Psoas muscle (tissue), 8 donors: ENCODE measurements around the gene FOXP1. TPM values are rescaled to one million over a fixed set of nuclear protein-coding genes. Genes with fewer than 3 reads are reported as not detected.
A peak's percentile ranks its signal among the peaks of the same experiment; 100 is the strongest.

Experiments
- ATAC-seq, 4 donors: fragments of 200-7000 bp; cut with Tn5 transposase; one replicate each; pipeline ENCODE4 v1.9.1; 2020; ENCODE audit warnings: moderate library complexity in 3 of 4, mild to moderate bottlenecking in 2 of 4
- DNase-seq, 2 donors: peaks; one replicate each; pipeline ENCODE4 v3.0.0-alpha.2; 2020
- H3K27ac ChIP-seq: fragments of 200-600 bp; one replicate; pipeline ENCODE4 v1.8.0; 2022
- H3K27me3 ChIP-seq, 3 donors: fragments of 200-600 bp in 1 of 3; one replicate each; pipeline versions ENCODE4 v1.6.1 to v1.8.0; 2013 to 2022; ENCODE audit warnings: low read length in 2 of 3, mild to moderate bottlenecking in 2 of 3, moderate library complexity in 1 of 3; ENCODE audit not compliant: insufficient read depth in 3 of 3
- H3K36me3 ChIP-seq, 2 donors: fragments of 200-600 bp in 1 of 2; one replicate each; pipeline versions ENCODE4 v1.6.1 to v1.8.0; 2013 to 2022; ENCODE audit warnings: low read depth in 1 of 2, mild to moderate bottlenecking in 1 of 2, moderate library complexity in 1 of 2; ENCODE audit not compliant: insufficient read depth in 1 of 2
- H3K4me1 ChIP-seq: fragments of 200-600 bp; one replicate; pipeline ENCODE4 v1.8.0; 2022
- H3K4me3 ChIP-seq: fragments of 200-600 bp; one replicate; pipeline ENCODE4 v1.8.0; 2022; ENCODE audit warnings: mild to moderate bottlenecking
- H3K9me3 ChIP-seq: fragments of 200-600 bp; one replicate; pipeline ENCODE4 v1.8.0; 2022
- CTCF ChIP-seq: fragments of 200-600 bp; IDR thresholded peaks from one replicate; pipeline ENCODE4 v1.8.0; 2022; ENCODE audit warnings: antibody characterized with exemption
- WGBS, 3 donors: extraction: QIAGEN DNeasy Blood & Tissue Kit; methylation state at CpG; one replicate each; pipeline versions ENCODE4 v1.1.6 to v1.1.7; 2013; 5-methylcytosine and 5-hydroxymethylcytosine counted together
- intact Hi-C, 2 donors: fragments of 100-400 bp; cut with DNase I; formaldehyde crosslinking; loops; one replicate each; pipeline versions ENCODE4 v1.11.0 to v1.14.2; 2022
- polyA plus RNA-seq, 3 donors: library from polyadenylated mRNA; stranded (reverse); fragments of 200-250 nt; gene quantifications; one replicate each; pipeline ENCODE4 v1.2.3, GENCODE V29; 2013
- total RNA-seq, 4 donors: library from RNA; stranded (reverse); fragmentation: NEBNext Ultra II Directional in 2 of 4; extraction: Animal tissue kit (Norgen Biotek cat#: 25700) in 2 of 4; gene quantifications; one replicate each; pipeline versions ENCODE4 v1.2.1 to v1.2.4, GENCODE V29; 2021 to 2023
- donor health status: healthy with polysubstance abuse.
- donor health status: DM: no; HTN: no; CAD: no; lungs with moderate emphysema.
- donor health status: Bipolar disorder and iron deficiency.
- donor health status: healthy.
- donor health status: DM: yes; HTN: yes; CAD: no.
- donor health status: DM: no; HTN: no; CAD: no.
- donor health status: DM: no; HTN: no; CAD: no.
- donor health status: DM: yes; HTN: yes; CAD: no.

FOXP1 gene
- total and polyA plus RNA-seq, 7 donors, result 2.6 to 26.4 (median 15.4) TPM

GRCh38 chr3:71398157-71398836, 185.2 kb downstream of the FOXP1 start:
- H3K9me3 ChIP-seq, result no peaks in the 10 kb centered on the region
- H3K27ac ChIP-seq, result no peak overlapping the region
- no peak for ATAC-seq
- no peak for TF ChIP-seq CTCF
- no peaks in the 10 kb centered on the region for H3K36me3 ChIP-seq
- WGBS, 3 donors, result 66 to 72% (median 68%) methylated on average over 4 of the region's 4 CpGs
- DNase-seq, result no peak
- intact Hi-C loops, result loop anchor here in 1 of 2 donors (10.0 kb wide), 2 partner anchors 333 to 393 kb away; no protein-coding TSS in a partner anchor
- no peaks in the 10 kb centered on the region for H3K27me3 ChIP-seq
- peaks cover 9% of the 10 kb centered on the region for H3K4me1 ChIP-seq
- no peak overlapping the region for H3K4me3 ChIP-seq

DNA sequence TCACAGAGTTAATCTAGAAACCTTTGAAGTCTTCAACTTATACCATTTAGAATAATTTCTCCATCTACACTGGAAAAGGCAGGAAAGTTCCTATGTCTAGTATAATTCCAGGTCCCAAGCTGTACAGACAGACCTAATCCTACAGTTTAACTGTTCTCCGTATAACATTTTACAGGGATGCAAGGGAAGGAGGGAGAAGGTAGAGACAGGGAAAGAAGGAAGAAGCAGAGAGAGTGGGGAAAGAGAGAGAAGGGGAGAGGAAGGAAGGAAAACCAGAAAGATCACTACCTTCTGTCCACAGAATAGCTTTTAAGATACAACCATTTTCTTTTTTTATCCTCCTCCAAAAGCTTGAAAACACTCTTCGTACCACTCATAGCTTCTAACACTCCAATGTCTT, 185.8 kb downstream of the FOXP1 start:
- intact Hi-C loops, result loop anchor here in 1 of 2 donors (10.0 kb wide), 2 partner anchors 333 to 393 kb away; no protein-coding TSS in a partner anchor
- 88 to 98% (median 90%) methylated on average over 2 of the region's 2 CpGs for WGBS, 3 donors
- Histone ChIP-seq H3K4me3 (no peak overlapping the region), H3K9me3 (no peaks in the 10 kb centered on the region), H3K27ac (no peak overlapping the region), H3K36me3 (no peaks in the 10 kb centered on the region), H3K4me1 (peaks cover 9% of the 10 kb centered on the region), H3K27me3 (no peaks in the 10 kb centered on the region)
- no peak for TF ChIP-seq CTCF
- no peak for ATAC-seq
- no peak for DNase-seq

- no peaks in the 10 kb centered on the region for H3K9me3 ChIP-seq
- WGBS, 3 donors, result 23 to 33% (median 28%) methylated on average over 5 of the region's 5 CpGs
- no peaks in the 10 kb centered on the region for H3K27me3 ChIP-seq
- peaks cover 14% of the 10 kb centered on the region for H3K4me1 ChIP-seq
- peak; percentile 56 for TF ChIP-seq CTCF
- no peak overlapping the region for H3K27ac ChIP-seq
- DNase-seq, result no peak
- intact Hi-C loops, result loop anchor here in 1 of 2 donors (10.0 kb wide), 2 partner anchors 332 to 392 kb away; no protein-coding TSS in a partner anchor
- peak in 2 of 4 donors; percentile 68 to 73 for ATAC-seq
- H3K36me3 ChIP-seq, result no peaks in the 10 kb centered on the region
- no peak overlapping the region for H3K4me3 ChIP-seq
These were observed 186.5 kb downstream of the FOXP1 start for GRCh38 chr3:71397046-71397445.

- Histone ChIP-seq H3K9me3 (no peaks in the 10 kb centered on the region), H3K4me3 (no peak overlapping the region), H3K27ac (no peak overlapping the region), H3K4me1 (peaks cover 17% of the 10 kb centered on the region), H3K27me3 (no peaks in the 10 kb centered on the region), H3K36me3 (no peaks in the 10 kb centered on the region)
- TF ChIP-seq CTCF, result no peak
- ATAC-seq (peak in 1 of 4 donors; percentile 40), DNase-seq (no peak)
- intact Hi-C loops, result loop anchor here in 1 of 2 donors (10.0 kb wide), 2 partner anchors 331 to 391 kb away; no protein-coding TSS in a partner anchor
- 63 to 78% (median 66%) methylated on average over 7 of the region's 7 CpGs for WGBS, 3 donors
These were observed 187.4 kb downstream of the FOXP1 start for GRCh38 chr3:71395927-71396695.
